Measurements from ENCODE around the gene PPP1R1C.
"Not testable (repeated sequence)": the region's sequence is repeated elsewhere in the genome, so short reads cannot be mapped to it uniquely, and the experiment has no call there.

PPP1R1C gene

GRCh38 chr2:181957668-181958067, 28.0 kb upstream of the PPP1R1C start:
- TF ChIP-seq CTCF (IDR thresholded peaks at IDR 0.05; ENCODE audit: low read depth, low read length) = no peak
- DNase-seq (ENCODE audit: extremely low read depth, low read depth) = no peak

- no peak for TF ChIP-seq CTCF (IDR thresholded peaks at IDR 0.05; ENCODE audit: low read depth, low read length)
- no peak for DNase-seq (ENCODE audit: extremely low read depth, low read depth)
Observed at GRCh38 chr2:181958726-181959125, 26.9 kb upstream of the PPP1R1C start.

- no peak for DNase-seq (ENCODE audit: extremely low read depth, low read depth)
- TF ChIP-seq CTCF (IDR thresholded peaks at IDR 0.05; ENCODE audit: low read depth, low read length) = no peak
Observed at GRCh38 chr2:181959508-181959907, 26.1 kb upstream of the PPP1R1C start.

- DNase-seq (ENCODE audit: extremely low read depth, low read depth) = not testable (repeated sequence)
Observed at GRCh38 chr2:181961167-181961566, 24.5 kb upstream of the PPP1R1C start.

- DNase-seq (ENCODE audit: extremely low read depth, low read depth) = no peak
- TF ChIP-seq CTCF (IDR thresholded peaks at IDR 0.05; ENCODE audit: low read depth, low read length) = no peak
Observed at GRCh38 chr2:181962142-181962541, 23.5 kb upstream of the PPP1R1C start.

- TF ChIP-seq CTCF (IDR thresholded peaks at IDR 0.05; ENCODE audit: low read depth, low read length) = no peak
- DNase-seq (ENCODE audit: extremely low read depth, low read depth) = no peak
Observed at GRCh38 chr2:181970160-181970794, 15.4 kb upstream of the PPP1R1C start.

GRCh38 chr2:181971032-181971431, 14.6 kb upstream of the PPP1R1C start:
- no peak for DNase-seq (ENCODE audit: extremely low read depth, low read depth)
- TF ChIP-seq CTCF (IDR thresholded peaks at IDR 0.05; ENCODE audit: low read depth, low read length) = no peak
